Gastrocnemius medialis (tissue), 4 donors: ENCODE data around the gene CCM2L.

Experiments used
- POLR2A ChIP-seq, 2 donors: fragments of 450-650 bp; IDR thresholded peaks; one replicate each; pipeline ENCODE4 v1.6.1; 2017; ENCODE audit warnings: antibody characterized with exemption in 2 of 2, mild to moderate bottlenecking in 2 of 2, moderate library complexity in 2 of 2
- TF ChIP-seq, protein P1 (sequence below), 5 experiments: fragments of 450-650 bp in 3 of 5; fragments of 200-600 bp in 2 of 5; sonication (generic) in 2 of 5; IDR thresholded peaks in 4 of 5; conservative IDR thresholded peaks in 1 of 5; 1 replicate in 4 of 5; 2 replicates in 1 of 5; pipeline ENCODE4 v1.5.1; 2016 to 2019; ENCODE audit warnings: antibody characterized with exemption in 5 of 5, mild to moderate bottlenecking in 3 of 5, moderate library complexity in 3 of 5

DNA sequence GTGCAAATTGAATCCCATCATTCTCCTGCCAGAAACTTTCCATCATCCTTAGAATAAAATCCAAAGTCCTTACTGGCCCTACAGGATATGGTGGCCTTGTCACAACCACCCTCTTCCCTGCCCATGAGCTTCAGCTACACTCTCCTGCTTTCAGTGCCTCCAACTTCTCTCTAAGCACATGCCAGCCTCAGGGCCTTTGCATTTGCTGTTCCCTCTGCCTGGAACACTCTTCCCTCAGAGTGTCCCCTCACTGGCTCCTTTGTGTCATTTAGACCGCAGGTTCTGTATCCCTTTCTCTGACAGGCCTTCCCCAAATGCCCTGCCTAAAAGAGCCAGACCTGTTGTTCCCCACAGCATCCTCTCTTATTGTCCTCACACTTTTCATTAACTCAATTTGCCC is 60.0 kb downstream of the CCM2L start:
- TF ChIP-seq, protein P1, sequence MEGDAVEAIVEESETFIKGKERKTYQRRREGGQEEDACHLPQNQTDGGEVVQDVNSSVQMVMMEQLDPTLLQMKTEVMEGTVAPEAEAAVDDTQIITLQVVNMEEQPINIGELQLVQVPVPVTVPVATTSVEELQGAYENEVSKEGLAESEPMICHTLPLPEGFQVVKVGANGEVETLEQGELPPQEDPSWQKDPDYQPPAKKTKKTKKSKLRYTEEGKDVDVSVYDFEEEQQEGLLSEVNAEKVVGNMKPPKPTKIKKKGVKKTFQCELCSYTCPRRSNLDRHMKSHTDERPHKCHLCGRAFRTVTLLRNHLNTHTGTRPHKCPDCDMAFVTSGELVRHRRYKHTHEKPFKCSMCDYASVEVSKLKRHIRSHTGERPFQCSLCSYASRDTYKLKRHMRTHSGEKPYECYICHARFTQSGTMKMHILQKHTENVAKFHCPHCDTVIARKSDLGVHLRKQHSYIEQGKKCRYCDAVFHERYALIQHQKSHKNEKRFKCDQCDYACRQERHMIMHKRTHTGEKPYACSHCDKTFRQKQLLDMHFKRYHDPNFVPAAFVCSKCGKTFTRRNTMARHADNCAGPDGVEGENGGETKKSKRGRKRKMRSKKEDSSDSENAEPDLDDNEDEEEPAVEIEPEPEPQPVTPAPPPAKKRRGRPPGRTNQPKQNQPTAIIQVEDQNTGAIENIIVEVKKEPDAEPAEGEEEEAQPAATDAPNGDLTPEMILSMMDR (IDR thresholded peaks at IDR 0.05 in 4 of 5, conservative IDR thresholded peaks at IDR 0.05 in 1 of 5): no peak
- no peak for TF ChIP-seq POLR2A (IDR thresholded peaks at IDR 0.05)
